K562 (cell line): ENCODE measurements around the gene TAS2R41. TPM values are rescaled to one million over a fixed set of nuclear protein-coding genes. Genes with fewer than 3 reads are reported as not detected.

ENCODE experiments used
- MAFK ChIP-seq: IDR thresholded peaks from 2 replicates; pipeline ENCODE4 v1.6.1; 2011; ENCODE audit warnings: low read length, improper control_type of control experiment
- NBN ChIP-seq: fragments of 450-650 bp; IDR thresholded peaks from 2 replicates; pipeline ENCODE4 v1.6.1; 2016; ENCODE audit warnings: low read depth, mild to moderate bottlenecking
- NCOA2 ChIP-seq, 2 experiments: fragments of 450-650 bp; IDR thresholded peaks; 2 replicates each; pipeline ENCODE4 v1.6.1; 2018; ENCODE audit warnings: mild to moderate bottlenecking in 2 of 2, moderate library complexity in 1 of 2; ENCODE audit not compliant: partially characterized antibody in 2 of 2
- POLR3G ChIP-seq: IDR thresholded peaks from 2 replicates; pipeline ENCODE4 v1.6.1; 2011; ENCODE audit not compliant: insufficient read length, insufficient replicate concordance; ENCODE audit errors: extremely low read depth
- SAFB ChIP-seq: fragments of 200-400 bp; formaldehyde crosslinking; IDR thresholded peaks from 2 replicates; pipeline ENCODE4 v1.6.1; 2017; ENCODE audit warnings: low read depth, low read length, borderline replicate concordance
- TOE1 ChIP-seq, 2 experiments: fragments of 450-650 bp in 1 of 2; sonication (generic) in 1 of 2; formaldehyde crosslinking in 1 of 2; IDR thresholded peaks; 2 replicates each; pipeline versions ENCODE4 v1.7.1 to v1.8.0; 2016 to 2022; ENCODE audit warnings: borderline replicate concordance in 2 of 2, mild to moderate bottlenecking in 2 of 2, antibody characterized with exemption in 1 of 2, inconsistent platforms in 1 of 2, low read depth in 1 of 2, missing genetic modification reagents in 1 of 2, moderate library complexity in 1 of 2
- polyA plus RNA-seq, 8 experiments: library from polyadenylated mRNA; depleted of rRNA in 4 of 8; stranded (reverse) in 5 of 8; unstranded in 3 of 8; fragments of >200 nt; fragmentation: Nextera tagmentation in 2 of 8; fragmentation: Illumina TruSeq in 1 of 8; extraction: Ambion mirVana in 2 of 8; extraction: Trizol in 1 of 8; gene quantifications; 2 replicates each; pipeline versions ENCODE4 v1.2.1 to v1.2.3, GENCODE V29; 2011 to 2014; ENCODE audit warnings: inconsistent platforms in 1 of 8, missing spikeins in 1 of 8
- total RNA-seq, 7 experiments: library from RNA; depleted of rRNA in 6 of 7; stranded (reverse); fragments of >200 nt in 6 of 7; fragmentation: Illumina TruSeq in 2 of 7; extraction: Trizol in 2 of 7; gene quantifications; 2 replicates each; pipeline versions ENCODE4 v1.2.1 to v1.2.3, GENCODE V29; 2011 to 2021; ENCODE audit warnings: low replicate concordance in 1 of 7
- TF ChIP-seq, protein P1 (sequence below), 2 experiments: IDR thresholded peaks in 1 of 2; conservative IDR thresholded peaks in 1 of 2; 2 replicates each; pipeline ENCODE4 v1.6.1; 2016; ENCODE audit warnings: low read depth in 2 of 2, mild to moderate bottlenecking in 1 of 2, missing compliant biosample characterization in 1 of 2, missing genetic modification characterization in 1 of 2, moderate library complexity in 1 of 2
- TF ChIP-seq, protein P2 (sequence below): fragments of 250-450 bp; sonication (Bioruptor Pico); IDR thresholded peaks from 2 replicates; pipeline ENCODE4 v1.4.0; 2020; ENCODE audit warnings: mild to moderate bottlenecking, moderate library complexity
- TF ChIP-seq, protein P3 (sequence below): fragments of 450-650 bp; IDR thresholded peaks from 2 replicates; pipeline ENCODE4 v1.6.1; 2016; ENCODE audit warnings: mild to moderate bottlenecking
- TF ChIP-seq, protein P4 (sequence below): sonication (generic); formaldehyde crosslinking; IDR thresholded peaks from 2 replicates; pipeline ENCODE4 v1.8.0; 2022; ENCODE audit warnings: missing genetic modification reagents, mild to moderate bottlenecking, moderate library complexity, borderline replicate concordance
- TF ChIP-seq, protein P5 (sequence below): fragments of 450-650 bp; IDR thresholded peaks from 2 replicates; pipeline ENCODE4 v1.6.1; 2016; ENCODE audit warnings: low read depth, mild to moderate bottlenecking, moderate library complexity
- TF ChIP-seq, protein P6 (sequence below): fragments of 450-650 bp; IDR thresholded peaks from 2 replicates; pipeline ENCODE4 v1.6.1; 2016; ENCODE audit warnings: antibody characterized with exemption

Gene TAS2R41
- total and polyA plus RNA-seq, 9 of the 15 experiments (the other 6 are each of a cell fraction or from before 2014, with no cell fraction given) = not detected

DNA sequence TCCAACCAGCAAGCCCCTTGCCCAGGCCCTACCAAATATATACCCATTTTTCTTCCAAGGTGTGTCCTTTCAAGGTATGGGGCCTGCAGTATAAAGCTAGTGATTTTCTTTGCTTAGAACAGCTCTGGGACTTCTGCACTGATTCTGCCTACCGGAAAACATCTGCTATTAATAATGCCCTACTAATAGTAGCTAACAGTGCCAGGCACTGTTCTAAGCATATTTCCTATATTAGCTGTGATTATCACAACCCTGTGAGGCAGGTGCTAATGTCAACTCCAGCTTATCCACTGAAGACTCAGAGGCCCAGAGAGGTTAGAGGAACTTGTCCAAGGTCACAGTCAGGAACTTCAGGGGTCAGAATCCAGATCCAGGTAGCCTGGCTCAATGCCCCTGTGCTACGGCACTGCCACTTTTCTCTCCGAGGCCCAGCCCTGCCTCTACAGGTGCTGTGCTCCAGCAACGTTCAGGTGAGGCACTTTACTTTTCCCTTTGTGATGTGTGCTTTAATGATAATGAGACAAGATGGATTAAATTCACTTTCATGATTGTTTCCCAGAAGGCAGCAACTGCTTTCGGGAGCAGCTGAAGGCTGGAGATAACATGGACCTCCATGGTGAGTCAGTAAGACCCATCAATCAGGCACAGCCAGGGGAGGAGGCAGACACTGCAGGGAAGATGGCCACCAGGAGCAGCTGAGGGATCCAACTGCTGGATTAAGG lies 26.7 kb downstream of the TAS2R41 start (continued):
- TF ChIP-seq, protein P1, sequence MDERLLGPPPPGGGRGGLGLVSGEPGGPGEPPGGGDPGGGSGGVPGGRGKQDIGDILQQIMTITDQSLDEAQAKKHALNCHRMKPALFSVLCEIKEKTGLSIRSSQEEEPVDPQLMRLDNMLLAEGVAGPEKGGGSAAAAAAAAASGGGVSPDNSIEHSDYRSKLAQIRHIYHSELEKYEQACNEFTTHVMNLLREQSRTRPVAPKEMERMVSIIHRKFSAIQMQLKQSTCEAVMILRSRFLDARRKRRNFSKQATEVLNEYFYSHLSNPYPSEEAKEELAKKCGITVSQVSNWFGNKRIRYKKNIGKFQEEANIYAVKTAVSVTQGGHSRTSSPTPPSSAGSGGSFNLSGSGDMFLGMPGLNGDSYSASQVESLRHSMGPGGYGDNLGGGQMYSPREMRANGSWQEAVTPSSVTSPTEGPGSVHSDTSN (CRISPR knock-in tag; IDR thresholded peaks at IDR 0.05; ENCODE audit: low read depth) = peak; percentile 76
- TF ChIP-seq, protein P1 (tag; conservative IDR thresholded peaks at IDR 0.05; ENCODE audit: low read depth) = peak; percentile 99
- peak; percentile 46; the same call in 1 of the 2 replicates for TF ChIP-seq MAFK
- peak; percentile 44; the same call in 1 of the 2 replicates for TF ChIP-seq TOE1 (IDR thresholded peaks at IDR 0.05; ENCODE audit: borderline replicate concordance)
- 0 out of 2 replicates have a peak, but pooled peaks have one; percentile 21 for TF ChIP-seq TOE1 (CRISPR knock-in tag; IDR thresholded peaks at IDR 0.05; ENCODE audit: borderline replicate concordance, low read depth)
- TF ChIP-seq NBN = peak; percentile 96
- TF ChIP-seq, protein P2, sequence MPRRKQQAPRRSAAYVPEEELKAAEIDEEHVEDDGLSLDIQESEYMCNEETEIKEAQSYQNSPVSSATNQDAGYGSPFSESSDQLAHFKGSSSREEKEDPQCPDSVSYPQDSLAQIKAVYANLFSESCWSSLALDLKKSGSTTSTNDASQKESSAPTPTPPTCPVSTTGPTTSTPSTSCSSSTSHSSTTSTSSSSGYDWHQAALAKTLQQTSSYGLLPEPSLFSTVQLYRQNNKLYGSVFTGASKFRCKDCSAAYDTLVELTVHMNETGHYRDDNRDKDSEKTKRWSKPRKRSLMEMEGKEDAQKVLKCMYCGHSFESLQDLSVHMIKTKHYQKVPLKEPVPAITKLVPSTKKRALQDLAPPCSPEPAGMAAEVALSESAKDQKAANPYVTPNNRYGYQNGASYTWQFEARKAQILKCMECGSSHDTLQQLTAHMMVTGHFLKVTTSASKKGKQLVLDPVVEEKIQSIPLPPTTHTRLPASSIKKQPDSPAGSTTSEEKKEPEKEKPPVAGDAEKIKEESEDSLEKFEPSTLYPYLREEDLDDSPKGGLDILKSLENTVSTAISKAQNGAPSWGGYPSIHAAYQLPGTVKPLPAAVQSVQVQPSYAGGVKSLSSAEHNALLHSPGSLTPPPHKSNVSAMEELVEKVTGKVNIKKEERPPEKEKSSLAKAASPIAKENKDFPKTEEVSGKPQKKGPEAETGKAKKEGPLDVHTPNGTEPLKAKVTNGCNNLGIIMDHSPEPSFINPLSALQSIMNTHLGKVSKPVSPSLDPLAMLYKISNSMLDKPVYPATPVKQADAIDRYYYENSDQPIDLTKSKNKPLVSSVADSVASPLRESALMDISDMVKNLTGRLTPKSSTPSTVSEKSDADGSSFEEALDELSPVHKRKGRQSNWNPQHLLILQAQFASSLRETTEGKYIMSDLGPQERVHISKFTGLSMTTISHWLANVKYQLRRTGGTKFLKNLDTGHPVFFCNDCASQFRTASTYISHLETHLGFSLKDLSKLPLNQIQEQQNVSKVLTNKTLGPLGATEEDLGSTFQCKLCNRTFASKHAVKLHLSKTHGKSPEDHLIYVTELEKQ (CRISPR knock-in tag) = no peak
- TF ChIP-seq, protein P3, sequence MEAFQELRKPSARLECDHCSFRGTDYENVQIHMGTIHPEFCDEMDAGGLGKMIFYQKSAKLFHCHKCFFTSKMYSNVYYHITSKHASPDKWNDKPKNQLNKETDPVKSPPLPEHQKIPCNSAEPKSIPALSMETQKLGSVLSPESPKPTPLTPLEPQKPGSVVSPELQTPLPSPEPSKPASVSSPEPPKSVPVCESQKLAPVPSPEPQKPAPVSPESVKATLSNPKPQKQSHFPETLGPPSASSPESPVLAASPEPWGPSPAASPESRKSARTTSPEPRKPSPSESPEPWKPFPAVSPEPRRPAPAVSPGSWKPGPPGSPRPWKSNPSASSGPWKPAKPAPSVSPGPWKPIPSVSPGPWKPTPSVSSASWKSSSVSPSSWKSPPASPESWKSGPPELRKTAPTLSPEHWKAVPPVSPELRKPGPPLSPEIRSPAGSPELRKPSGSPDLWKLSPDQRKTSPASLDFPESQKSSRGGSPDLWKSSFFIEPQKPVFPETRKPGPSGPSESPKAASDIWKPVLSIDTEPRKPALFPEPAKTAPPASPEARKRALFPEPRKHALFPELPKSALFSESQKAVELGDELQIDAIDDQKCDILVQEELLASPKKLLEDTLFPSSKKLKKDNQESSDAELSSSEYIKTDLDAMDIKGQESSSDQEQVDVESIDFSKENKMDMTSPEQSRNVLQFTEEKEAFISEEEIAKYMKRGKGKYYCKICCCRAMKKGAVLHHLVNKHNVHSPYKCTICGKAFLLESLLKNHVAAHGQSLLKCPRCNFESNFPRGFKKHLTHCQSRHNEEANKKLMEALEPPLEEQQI = peak; percentile 94
- TF ChIP-seq, protein P4, sequence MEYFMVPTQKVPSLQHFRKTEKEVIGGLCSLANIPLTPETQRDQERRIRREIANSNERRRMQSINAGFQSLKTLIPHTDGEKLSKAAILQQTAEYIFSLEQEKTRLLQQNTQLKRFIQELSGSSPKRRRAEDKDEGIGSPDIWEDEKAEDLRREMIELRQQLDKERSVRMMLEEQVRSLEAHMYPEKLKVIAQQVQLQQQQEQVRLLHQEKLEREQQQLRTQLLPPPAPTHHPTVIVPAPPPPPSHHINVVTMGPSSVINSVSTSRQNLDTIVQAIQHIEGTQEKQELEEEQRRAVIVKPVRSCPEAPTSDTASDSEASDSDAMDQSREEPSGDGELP (CRISPR knock-in tag) = peak; percentile 92
- no peak for TF ChIP-seq SAFB
- no peak for TF ChIP-seq POLR3G
- peak; percentile 63 to 77 for TF ChIP-seq NCOA2 (IDR thresholded peaks at IDR 0.05; ENCODE audit: partially characterized antibody in 2 of 2)
- TF ChIP-seq, protein P5, sequence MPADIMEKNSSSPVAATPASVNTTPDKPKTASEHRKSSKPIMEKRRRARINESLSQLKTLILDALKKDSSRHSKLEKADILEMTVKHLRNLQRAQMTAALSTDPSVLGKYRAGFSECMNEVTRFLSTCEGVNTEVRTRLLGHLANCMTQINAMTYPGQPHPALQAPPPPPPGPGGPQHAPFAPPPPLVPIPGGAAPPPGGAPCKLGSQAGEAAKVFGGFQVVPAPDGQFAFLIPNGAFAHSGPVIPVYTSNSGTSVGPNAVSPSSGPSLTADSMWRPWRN = peak; percentile 76
- TF ChIP-seq, protein P6, sequence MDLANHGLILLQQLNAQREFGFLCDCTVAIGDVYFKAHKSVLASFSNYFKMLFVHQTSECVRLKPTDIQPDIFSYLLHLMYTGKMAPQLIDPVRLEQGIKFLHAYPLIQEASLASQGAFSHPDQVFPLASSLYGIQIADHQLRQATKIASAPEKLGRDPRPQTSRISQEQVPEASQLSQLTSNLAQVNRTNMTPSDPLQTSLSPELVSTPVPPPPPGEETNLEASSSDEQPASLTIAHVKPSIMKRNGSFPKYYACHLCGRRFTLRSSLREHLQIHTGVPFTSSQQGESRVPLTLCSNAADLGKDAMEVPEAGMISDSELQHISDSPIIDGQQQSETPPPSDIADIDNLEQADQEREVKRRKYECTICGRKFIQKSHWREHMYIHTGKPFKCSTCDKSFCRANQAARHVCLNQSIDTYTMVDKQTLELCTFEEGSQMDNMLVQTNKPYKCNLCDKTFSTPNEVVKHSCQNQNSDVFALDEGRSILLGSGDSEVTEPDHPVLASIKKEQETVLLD = peak; percentile 88
